A549 treated with CpdA at 1 μM for 4 hours (cell line): ENCODE results near the gene EEIG1. TPM values are rescaled to one million over a fixed set of nuclear protein-coding genes. Genes with fewer than 3 reads are reported as not detected.

Experiments
- total RNA-seq: library from RNA; stranded (reverse); fragments of 200-300 nt; extraction: Qiagen RNA extraction; gene quantifications from 5 replicates; pipeline ENCODE4 v1.2.3, GENCODE V29; 2022; ENCODE audit warnings: low read depth

Gene EEIG1
- 65.8 to 85.4 TPM (median 74.9 TPM) in 5 replicates for total RNA-seq

GRCh38 chr9:127980706-127981558, at the start of gene EEIG1:
Gene EEIG1 (minus strand): TSS chr9:127980989. CDS start chr9:127980137, 852 bp downstream.

GRCh38 chr9:127937388-127938297, 43.1 kb downstream of the EEIG1 start, which contains the start of gene DPM2:
Gene DPM2 (minus strand): TSS chr9:127937854. CDS start chr9:127937820, 34 bp downstream.

Other genes starting within 250 kb of the EEIG1 start
- gene TOR2A, start 245.7 kb downstream of the EEIG1 start, total RNA-seq, result 8.4 to 16.5 TPM (median 12.9 TPM) in 5 replicates
- gene SH2D3C, start 202.3 kb downstream of the EEIG1 start, total RNA-seq, result 0.03 to 0.16 TPM (median 0.13 TPM) in 4 of 5 replicates, not detected in the other
- gene CDK9, start 195.0 kb downstream of the EEIG1 start, total RNA-seq, result 42.8 to 48.4 TPM (median 47.4 TPM) in 5 replicates
- 45.8 to 52.2 TPM (median 47.7 TPM) in 5 replicates for gene FPGS, start 178.1 kb downstream of the EEIG1 start, total RNA-seq
- 0.09 to 0.31 TPM (median 0.17 TPM) in 5 replicates for gene ENG, start 126.3 kb downstream of the EEIG1 start, total RNA-seq
- 43.4 to 83.0 TPM (median 68.3 TPM) in 5 replicates for gene AK1, start 103.3 kb downstream of the EEIG1 start, total RNA-seq
- gene ST6GALNAC6, start 81.4 kb downstream of the EEIG1 start, total RNA-seq, result 20.1 to 26.9 TPM (median 24.5 TPM) in 5 replicates
- 14.4 to 25.1 TPM (median 22.1 TPM) in 5 replicates for gene ST6GALNAC4, start 63.9 kb downstream of the EEIG1 start, total RNA-seq
- gene PIP5KL1, start 50.2 kb downstream of the EEIG1 start, total RNA-seq, result 1.5 to 2.6 TPM (median 1.8 TPM) in 5 replicates
- 34.3 to 50.2 TPM (median 46.5 TPM) in 5 replicates for gene DPM2, start 43.1 kb downstream of the EEIG1 start, total RNA-seq
- gene NAIF1, start 86.3 kb upstream of the EEIG1 start, total RNA-seq, result 5.4 to 8.4 TPM (median 8.2 TPM) in 5 replicates
- gene SLC25A25, start 87.2 kb upstream of the EEIG1 start, total RNA-seq, result 8.1 to 9.8 TPM (median 8.2 TPM) in 5 replicates
- gene PTGES2, start 146.7 kb upstream of the EEIG1 start, total RNA-seq, result 69.0 to 104 TPM (median 95.2 TPM) in 5 replicates
- 1.0 to 5.7 TPM (median 3.3 TPM) in 5 replicates for gene LCN2, start 168.5 kb upstream of the EEIG1 start, total RNA-seq
- 40.0 to 66.7 TPM (median 60.4 TPM) in 5 replicates for gene BBLN, start 179.3 kb upstream of the EEIG1 start, total RNA-seq
- 68.6 to 92.4 TPM (median 89.9 TPM) in 5 replicates for gene CIZ1, start 210.6 kb upstream of the EEIG1 start, total RNA-seq
- 82.3 to 102 TPM (median 86.9 TPM) in 5 replicates for gene DNM1, start 222.4 kb upstream of the EEIG1 start, total RNA-seq